Measurements from ENCODE around the gene JAKMIP2. TPM values are rescaled to one million over a fixed set of nuclear protein-coding genes. Genes with fewer than 3 reads are reported as not detected.

Gene JAKMIP2
- total and polyA plus RNA-seq, 10 of the 15 experiments (the other 5 are each of a cell fraction or from before 2014, with no cell fraction given), result 0.51 to 1.8 (median 0.89) TPM

DNA sequence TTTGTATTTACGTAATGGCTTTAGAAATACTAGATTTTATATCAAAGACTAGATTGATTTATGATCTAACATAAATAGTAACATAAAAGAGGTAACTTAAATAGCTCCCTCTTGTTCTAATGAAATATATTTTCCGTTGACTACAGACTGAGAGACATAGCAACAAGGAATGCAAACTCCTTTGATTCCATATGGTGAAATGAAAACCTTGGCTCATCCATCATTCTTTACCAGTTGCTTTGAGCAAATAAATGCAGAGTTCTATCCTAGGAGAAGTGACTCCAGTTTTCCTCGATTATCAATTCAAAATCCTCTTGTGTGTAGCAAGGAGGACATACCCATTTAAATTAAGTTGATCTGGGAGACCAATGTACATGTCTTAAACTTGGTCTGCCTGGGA lies 18.0 kb upstream of the JAKMIP2 start (continued):
- TF ChIP-seq, protein P1, sequence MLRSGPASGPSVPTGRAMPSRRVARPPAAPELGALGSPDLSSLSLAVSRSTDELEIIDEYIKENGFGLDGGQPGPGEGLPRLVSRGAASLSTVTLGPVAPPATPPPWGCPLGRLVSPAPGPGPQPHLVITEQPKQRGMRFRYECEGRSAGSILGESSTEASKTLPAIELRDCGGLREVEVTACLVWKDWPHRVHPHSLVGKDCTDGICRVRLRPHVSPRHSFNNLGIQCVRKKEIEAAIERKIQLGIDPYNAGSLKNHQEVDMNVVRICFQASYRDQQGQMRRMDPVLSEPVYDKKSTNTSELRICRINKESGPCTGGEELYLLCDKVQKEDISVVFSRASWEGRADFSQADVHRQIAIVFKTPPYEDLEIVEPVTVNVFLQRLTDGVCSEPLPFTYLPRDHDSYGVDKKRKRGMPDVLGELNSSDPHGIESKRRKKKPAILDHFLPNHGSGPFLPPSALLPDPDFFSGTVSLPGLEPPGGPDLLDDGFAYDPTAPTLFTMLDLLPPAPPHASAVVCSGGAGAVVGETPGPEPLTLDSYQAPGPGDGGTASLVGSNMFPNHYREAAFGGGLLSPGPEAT (IDR thresholded peaks at IDR 0.05; ENCODE audit: low read depth), result no peak
- TF ChIP-seq KDM1A (IDR thresholded peaks at IDR 0.05; ENCODE audit: borderline replicate concordance), result no peak
- no peak for TF ChIP-seq STAT3 (IDR thresholded peaks at IDR 0.05; ENCODE audit: low read depth, low read length)
- no peak for TF ChIP-seq JUND (IDR thresholded peaks at IDR 0.05; ENCODE audit: low read depth, low read length)

DNA sequence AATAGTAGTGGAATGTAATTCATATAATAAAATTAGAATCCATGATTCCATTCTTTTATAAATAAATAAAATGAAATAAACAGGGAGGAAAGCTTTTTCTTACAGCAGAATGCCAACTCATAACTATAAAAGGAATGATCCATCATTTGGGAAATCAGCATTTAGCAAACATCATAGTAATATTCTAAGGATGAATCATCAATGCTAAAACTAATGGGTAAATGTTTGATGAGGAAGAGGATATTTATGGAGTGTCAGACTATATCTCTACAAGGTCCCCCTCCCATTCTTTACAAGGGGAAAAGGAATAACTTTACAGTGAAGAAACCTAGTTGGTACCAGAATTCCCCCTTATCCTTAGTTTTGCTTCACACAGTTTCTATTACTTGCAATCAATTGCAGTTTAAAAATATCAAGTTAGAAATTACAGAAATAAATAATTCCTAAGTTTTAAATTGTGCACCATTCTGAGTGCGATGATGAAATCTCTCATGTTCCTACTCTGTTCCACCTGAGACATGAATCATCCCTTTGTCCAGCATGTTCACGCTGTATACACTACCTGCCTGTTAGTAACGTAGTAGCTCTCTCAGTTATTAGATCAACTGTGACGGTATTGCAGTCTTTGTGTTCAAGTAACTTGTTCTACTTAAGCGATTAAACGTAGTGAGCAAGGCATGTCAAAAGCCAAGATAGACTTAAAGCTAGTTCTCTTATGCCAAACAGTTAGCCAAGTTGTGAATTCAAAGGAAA lies 14.2 kb upstream of the JAKMIP2 start:
- ChIA-PET SMC1A (ENCODE audit: uncharacterized antibody, unreplicated experiment) (interaction anchor here (1.2 kb wide), 1 partner anchor 10 kb away, joined by 3 read pairs; no protein-coding TSS in a partner anchor), POLR2A (no interaction called here), CTCF (no interaction called here), RAD21 (ENCODE audit: unreplicated experiment) (no interaction called here)
- intact Hi-C loops (cut with micrococcal nuclease; ENCODE audit: unreplicated experiment) (no loop called here), in situ Hi-C loops (cut with MboI) (no loop called here)
- no peaks in the 10 kb centered on the region for H4K20me1 ChIP-seq (ENCODE audit: control insufficient read depth, insufficient read depth)
- H2AFZ ChIP-seq (ENCODE audit: control insufficient read depth, low read depth, low read length), result no peak overlapping the region
- no peak overlapping the region for H3K4me3 ChIP-seq
- FAIRE-seq (no peak), ATAC-seq (no peak), DNase-seq (ENCODE audit: low read depth, low spot score) (no peak)
- H3K9ac ChIP-seq (ENCODE audit: control insufficient read depth, insufficient read depth, low read length), result no peak overlapping the region
- WGBS (ENCODE audit: insufficient coverage, insufficient replicate concordance, low lambda C conversion rate, missing lambda C conversion rate), result 43% methylated on average over 6 of the region's 6 CpGs
- H3K4me1 ChIP-seq (ENCODE audit: control insufficient read depth, insufficient read depth, low read length), result no peaks in the 10 kb centered on the region
- no peaks in the 10 kb centered on the region for H3K36me3 ChIP-seq (ENCODE audit: control insufficient read depth in 2 of 2, insufficient read depth in 2 of 2, low read length in 1 of 2)
- no peak overlapping the region for H3K4me2 ChIP-seq (ENCODE audit: control insufficient read depth, insufficient read depth)
- BruUV-seq (replicated peaks), result no TSS peak
- no peak overlapping the region for H3K27ac ChIP-seq (ENCODE audit: control insufficient read depth, insufficient read depth)
- no peaks in the 10 kb centered on the region for H3K27me3 ChIP-seq (replicated peaks in 1 of 2; ENCODE audit: control insufficient read depth in 2 of 2, insufficient read depth in 2 of 2, low read length in 1 of 2)
- no peaks in the 10 kb centered on the region for H3K9me3 ChIP-seq (replicated peaks; ENCODE audit: control insufficient read depth, insufficient read depth, low read length)
- no peaks in the 10 kb centered on the region for H3K79me2 ChIP-seq (ENCODE audit: control insufficient read depth, insufficient read depth, low read length)
- TF ChIP-seq, protein P2, sequence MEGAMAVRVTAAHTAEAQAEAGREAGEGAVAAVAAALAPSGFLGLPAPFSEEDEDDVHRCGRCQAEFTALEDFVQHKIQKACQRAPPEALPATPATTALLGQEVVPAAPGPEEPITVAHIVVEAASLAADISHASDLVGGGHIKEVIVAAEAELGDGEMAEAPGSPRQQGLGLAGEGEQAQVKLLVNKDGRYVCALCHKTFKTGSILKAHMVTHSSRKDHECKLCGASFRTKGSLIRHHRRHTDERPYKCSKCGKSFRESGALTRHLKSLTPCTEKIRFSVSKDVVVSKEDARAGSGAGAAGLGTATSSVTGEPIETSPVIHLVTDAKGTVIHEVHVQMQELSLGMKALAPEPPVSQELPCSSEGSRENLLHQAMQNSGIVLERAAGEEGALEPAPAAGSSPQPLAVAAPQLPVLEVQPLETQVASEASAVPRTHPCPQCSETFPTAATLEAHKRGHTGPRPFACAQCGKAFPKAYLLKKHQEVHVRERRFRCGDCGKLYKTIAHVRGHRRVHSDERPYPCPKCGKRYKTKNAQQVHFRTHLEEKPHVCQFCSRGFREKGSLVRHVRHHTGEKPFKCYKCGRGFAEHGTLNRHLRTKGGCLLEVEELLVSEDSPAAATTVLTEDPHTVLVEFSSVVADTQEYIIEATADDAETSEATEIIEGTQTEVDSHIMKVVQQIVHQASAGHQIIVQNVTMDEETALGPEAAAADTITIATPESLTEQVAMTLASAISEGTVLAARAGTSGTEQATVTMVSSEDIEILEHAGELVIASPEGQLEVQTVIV (IDR thresholded peaks at IDR 0.05; ENCODE audit: borderline replicate concordance, partially characterized antibody), result no peak
- TF ChIP-seq LARP7 (IDR thresholded peaks at IDR 0.05) (no peak), KDM1A (IDR thresholded peaks at IDR 0.05; ENCODE audit: borderline replicate concordance) (no peak), SREBF2 (IDR thresholded peaks at IDR 0.05; ENCODE audit: low read length) (no peak), NFIC (IDR thresholded peaks at IDR 0.05; ENCODE audit: low read depth, low read length) (no peak), CHD2 (IDR thresholded peaks at IDR 0.05; ENCODE audit: borderline replicate concordance, low read depth, low read length) (no peak), HDAC6 (IDR thresholded peaks at IDR 0.05; ENCODE audit: unreplicated experiment) (no peak), POU2F2 (IDR thresholded peaks at IDR 0.05; ENCODE audit: borderline replicate concordance, low read depth, low read length) (no peak), KAT2A (conservative IDR thresholded peaks at IDR 0.05; ENCODE audit: control insufficient read depth, low read depth, low read length) (no peak), EED (IDR thresholded peaks at IDR 0.05; ENCODE audit: low read depth) (no peak), BCL11A (IDR thresholded peaks at IDR 0.05; ENCODE audit: low read depth, low read length) (no peak)
- TF ChIP-seq, protein P3, sequence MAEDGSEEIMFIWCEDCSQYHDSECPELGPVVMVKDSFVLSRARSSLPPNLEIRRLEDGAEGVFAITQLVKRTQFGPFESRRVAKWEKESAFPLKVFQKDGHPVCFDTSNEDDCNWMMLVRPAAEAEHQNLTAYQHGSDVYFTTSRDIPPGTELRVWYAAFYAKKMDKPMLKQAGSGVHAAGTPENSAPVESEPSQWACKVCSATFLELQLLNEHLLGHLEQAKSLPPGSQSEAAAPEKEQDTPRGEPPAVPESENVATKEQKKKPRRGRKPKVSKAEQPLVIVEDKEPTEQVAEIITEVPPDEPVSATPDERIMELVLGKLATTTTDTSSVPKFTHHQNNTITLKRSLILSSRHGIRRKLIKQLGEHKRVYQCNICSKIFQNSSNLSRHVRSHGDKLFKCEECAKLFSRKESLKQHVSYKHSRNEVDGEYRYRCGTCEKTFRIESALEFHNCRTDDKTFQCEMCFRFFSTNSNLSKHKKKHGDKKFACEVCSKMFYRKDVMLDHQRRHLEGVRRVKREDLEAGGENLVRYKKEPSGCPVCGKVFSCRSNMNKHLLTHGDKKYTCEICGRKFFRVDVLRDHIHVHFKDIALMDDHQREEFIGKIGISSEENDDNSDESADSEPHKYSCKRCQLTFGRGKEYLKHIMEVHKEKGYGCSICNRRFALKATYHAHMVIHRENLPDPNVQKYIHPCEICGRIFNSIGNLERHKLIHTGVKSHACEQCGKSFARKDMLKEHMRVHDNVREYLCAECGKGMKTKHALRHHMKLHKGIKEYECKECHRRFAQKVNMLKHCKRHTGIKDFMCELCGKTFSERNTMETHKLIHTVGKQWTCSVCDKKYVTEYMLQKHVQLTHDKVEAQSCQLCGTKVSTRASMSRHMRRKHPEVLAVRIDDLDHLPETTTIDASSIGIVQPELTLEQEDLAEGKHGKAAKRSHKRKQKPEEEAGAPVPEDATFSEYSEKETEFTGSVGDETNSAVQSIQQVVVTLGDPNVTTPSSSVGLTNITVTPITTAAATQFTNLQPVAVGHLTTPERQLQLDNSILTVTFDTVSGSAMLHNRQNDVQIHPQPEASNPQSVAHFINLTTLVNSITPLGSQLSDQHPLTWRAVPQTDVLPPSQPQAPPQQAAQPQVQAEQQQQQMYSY (CRISPR knock-in tag; IDR thresholded peaks at IDR 0.05), result no peak

Measured in GM12878 (cell line).